GM12872 (cell line): Measurements from ENCODE around the gene COL9A3.

ENCODE experiments used
- TF ChIP-seq, protein P1 (sequence below): IDR thresholded peaks from 3 replicates; pipeline ENCODE4 v1.5.1; 2011; ENCODE audit warnings: low read depth, mild to moderate bottlenecking, low read length, moderate library complexity; ENCODE audit not compliant: insufficient read depth

Gene COL9A3

DNA sequence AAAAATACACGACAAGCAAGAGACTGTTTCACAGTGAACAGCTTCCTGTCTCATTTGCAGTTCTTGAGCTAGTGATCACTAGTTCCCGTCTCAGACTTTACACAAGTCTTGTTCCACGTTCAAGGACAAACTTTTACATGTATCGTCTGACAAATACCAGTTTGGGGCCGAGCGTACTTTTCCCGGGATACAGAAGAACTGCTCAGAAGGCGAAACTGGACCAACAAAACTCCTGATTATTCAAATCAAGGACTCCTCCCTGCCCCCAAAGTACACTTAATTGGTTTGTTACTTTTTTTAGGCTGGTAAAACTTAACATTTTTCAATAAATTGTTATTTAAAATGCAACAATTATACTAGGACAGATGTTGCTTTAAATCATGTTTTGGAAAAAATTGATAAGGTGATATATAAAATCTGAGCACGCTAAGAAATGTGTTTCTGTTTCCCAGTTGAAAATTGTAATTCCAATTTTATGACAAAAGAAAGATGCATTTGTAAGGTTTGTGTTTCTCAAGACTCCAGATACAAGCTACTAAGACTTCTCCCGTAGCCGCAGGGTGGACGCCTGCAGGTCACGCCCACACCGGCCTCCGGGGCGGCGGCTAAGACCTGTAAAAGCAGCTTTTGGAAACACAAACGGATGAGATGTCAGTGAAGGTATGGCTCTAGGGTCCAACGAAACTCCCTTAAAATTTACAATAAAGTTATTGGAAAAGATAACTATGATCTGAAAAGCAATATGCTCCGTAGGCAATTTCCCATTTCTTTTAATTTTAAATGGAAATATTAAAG lies 61.6 kb downstream of the COL9A3 start:
- TF ChIP-seq, protein P1, sequence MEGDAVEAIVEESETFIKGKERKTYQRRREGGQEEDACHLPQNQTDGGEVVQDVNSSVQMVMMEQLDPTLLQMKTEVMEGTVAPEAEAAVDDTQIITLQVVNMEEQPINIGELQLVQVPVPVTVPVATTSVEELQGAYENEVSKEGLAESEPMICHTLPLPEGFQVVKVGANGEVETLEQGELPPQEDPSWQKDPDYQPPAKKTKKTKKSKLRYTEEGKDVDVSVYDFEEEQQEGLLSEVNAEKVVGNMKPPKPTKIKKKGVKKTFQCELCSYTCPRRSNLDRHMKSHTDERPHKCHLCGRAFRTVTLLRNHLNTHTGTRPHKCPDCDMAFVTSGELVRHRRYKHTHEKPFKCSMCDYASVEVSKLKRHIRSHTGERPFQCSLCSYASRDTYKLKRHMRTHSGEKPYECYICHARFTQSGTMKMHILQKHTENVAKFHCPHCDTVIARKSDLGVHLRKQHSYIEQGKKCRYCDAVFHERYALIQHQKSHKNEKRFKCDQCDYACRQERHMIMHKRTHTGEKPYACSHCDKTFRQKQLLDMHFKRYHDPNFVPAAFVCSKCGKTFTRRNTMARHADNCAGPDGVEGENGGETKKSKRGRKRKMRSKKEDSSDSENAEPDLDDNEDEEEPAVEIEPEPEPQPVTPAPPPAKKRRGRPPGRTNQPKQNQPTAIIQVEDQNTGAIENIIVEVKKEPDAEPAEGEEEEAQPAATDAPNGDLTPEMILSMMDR, result no peak

DNA sequence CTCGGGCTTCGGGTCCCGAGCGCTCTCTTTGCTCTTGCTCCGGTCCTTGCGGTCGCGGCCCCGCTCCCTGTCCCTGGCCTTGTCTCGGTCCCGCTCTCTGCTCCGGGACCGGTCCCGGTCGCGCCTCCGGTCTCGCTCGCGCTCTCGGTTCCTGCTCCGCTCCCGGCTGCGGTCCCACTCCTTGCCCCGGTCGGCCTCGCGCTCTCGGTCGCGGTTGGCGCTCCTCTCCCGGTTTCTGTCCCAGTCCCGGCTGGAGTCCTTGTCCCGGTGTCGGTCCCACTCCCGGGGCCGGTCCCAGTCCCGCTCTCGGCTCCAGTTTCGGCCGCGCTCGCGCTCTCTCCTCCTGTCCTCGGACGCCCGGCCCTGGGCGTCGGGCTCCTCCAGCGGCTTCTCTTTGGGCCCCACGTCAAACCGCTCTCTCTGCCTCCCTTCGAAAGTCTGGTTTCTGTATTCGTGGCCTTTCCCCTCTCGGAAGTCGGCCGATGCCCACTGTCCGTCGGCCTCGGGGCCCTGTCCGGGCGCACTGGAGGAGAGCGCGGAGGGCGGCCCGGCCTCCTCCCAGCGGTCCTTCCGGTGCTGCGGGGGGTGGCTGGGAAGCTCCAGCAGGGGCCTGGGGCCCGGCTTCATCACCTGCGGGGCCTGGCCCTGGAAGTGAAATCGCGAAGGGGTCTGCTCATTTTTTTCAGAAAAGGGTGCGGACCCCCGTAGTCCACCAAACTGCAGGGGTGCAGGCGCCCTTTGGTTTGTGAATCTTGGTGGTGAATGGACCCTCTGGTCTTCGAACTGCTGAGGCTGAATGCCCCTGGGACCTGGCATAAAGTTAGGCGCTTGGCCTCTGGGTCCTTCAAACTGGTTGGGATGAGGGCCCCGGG lies 62.7 kb downstream of the COL9A3 start:
- TF ChIP-seq, protein P1, result no peak

GRCh38 chr20:62880147-62880934 lies 63.5 kb downstream of the COL9A3 start:
- TF ChIP-seq, protein P1, result no peak

- TF ChIP-seq, protein P1, result no peak
Observed at GRCh38 chr20:62880935-62881661, 64.2 kb downstream of the COL9A3 start.

- TF ChIP-seq, protein P1, result no peak
Observed at GRCh38 chr20:62881662-62882395, 65.0 kb downstream of the COL9A3 start.

DNA sequence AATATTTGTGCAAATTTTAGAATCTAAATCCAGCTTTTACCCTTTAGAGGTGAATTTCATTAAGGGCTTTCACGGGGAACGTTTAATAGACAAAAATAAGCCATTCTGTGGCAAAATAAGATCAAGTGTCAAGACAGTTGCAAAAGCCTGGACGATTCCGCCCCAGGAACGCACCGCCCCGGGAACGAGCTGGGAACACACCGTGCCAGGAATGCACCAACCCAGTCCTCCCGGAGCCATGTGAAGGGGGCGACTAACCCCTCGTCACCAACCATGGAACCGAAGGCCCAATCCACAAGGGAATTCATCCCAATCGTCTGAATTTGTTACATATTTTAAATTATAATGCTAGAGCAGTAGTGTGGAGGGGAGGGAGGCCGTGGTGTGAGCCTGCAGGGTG lies 65.6 kb downstream of the COL9A3 start:
- TF ChIP-seq, protein P1, result no peak
